Activated T-cell treated with anti-CD3 and anti-CD28 coated beads, Interleukin-2, amount 50 U/mL, for 72 hours (primary cell): ENCODE results near the gene CDY2A. TPM values are rescaled to one million over a fixed set of nuclear protein-coding genes. Genes with fewer than 3 reads are reported as not detected.
"Not testable (repeated sequence)": the region's sequence is repeated elsewhere in the genome, so short reads cannot be mapped to it uniquely, and the experiment has no call there.

Experiments
- ATAC-seq, 2 donors: fragments of 150-1000 bp; cut with Tn5 transposase; replicated peaks in 1 of 2; 2 replicates each; pipeline ENCODE4 v1.10.0; 2021; ENCODE audit warnings: moderate library complexity in 2 of 2, mild to moderate bottlenecking in 1 of 2
- DNase-seq, 2 donors: peaks; one replicate each; pipeline ENCODE4 v3.0.0; 2021 to 2022; ENCODE audit warnings: mixed read lengths in 1 of 2
- H3K27ac Mint-ChIP-seq: one replicate; pipeline ENCODE4 v1.8.0; 2022; ENCODE audit warnings: mild to moderate bottlenecking, moderate library complexity, mixed read lengths
- H3K27me3 Mint-ChIP-seq: one replicate; pipeline ENCODE4 v1.8.0; 2022; ENCODE audit warnings: low read depth, mixed read lengths
- H3K36me3 Mint-ChIP-seq, 2 donors: one replicate each; pipeline ENCODE4 v1.8.0; 2022; ENCODE audit warnings: mixed read lengths in 2 of 2, mild to moderate bottlenecking in 1 of 2; ENCODE audit not compliant: insufficient read depth in 2 of 2
- H3K4me1 Mint-ChIP-seq: one replicate; pipeline ENCODE4 v1.8.0; 2022; ENCODE audit warnings: low read depth, mixed read lengths
- H3K4me3 Mint-ChIP-seq, 2 donors: one replicate each; pipeline ENCODE4 v1.8.0; 2022; ENCODE audit warnings: mild to moderate bottlenecking in 2 of 2, mixed read lengths in 2 of 2, moderate library complexity in 2 of 2
- H3K9me3 Mint-ChIP-seq, 2 donors: one replicate each; pipeline ENCODE4 v1.8.0; 2022; ENCODE audit warnings: mixed read lengths in 2 of 2
- total RNA-seq, 2 donors: library from RNA; stranded (reverse); gene quantifications; one replicate each; pipeline ENCODE4 v1.2.3, GENCODE V29; 2022

The CDY2A gene
- not detected for total RNA-seq

- not testable (repeated sequence) for ATAC-seq, H3K27me3 Mint-ChIP-seq, H3K36me3 Mint-ChIP-seq, DNase-seq, H3K4me3 Mint-ChIP-seq, H3K27ac Mint-ChIP-seq, H3K9me3 Mint-ChIP-seq, H3K4me1 Mint-ChIP-seq
These were observed at the start of gene CDY2A for GRCh38 chrY:18025487-18025886. TSS of gene CDY2A (plus strand) at chrY:18025787. CDS start at chrY:18026115, 328 bp downstream.

DNA sequence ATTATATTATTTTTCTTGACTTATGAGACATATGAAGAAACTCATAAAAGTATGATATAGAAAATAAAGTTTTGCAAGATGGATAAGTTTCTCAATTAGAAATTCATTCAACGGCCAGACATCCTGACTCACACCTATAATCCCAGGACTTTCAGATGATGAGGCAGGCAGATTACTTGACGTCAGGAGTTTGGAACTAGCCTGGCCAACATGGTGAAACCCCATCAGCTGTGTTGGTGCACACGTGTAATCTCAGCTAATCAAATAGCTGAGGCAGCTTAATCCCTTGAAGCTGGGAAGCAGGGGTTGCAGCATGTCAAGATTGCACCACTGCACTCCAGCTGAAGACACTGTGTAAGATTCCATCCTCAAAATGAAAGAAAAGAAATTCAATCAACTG, 28.0 kb upstream of the CDY2A start:
- ATAC-seq, DNase-seq, H3K4me1 Mint-ChIP-seq, H3K4me3 Mint-ChIP-seq, H3K36me3 Mint-ChIP-seq, H3K27ac Mint-ChIP-seq, H3K27me3 Mint-ChIP-seq, H3K9me3 Mint-ChIP-seq: not testable (repeated sequence)

DNA sequence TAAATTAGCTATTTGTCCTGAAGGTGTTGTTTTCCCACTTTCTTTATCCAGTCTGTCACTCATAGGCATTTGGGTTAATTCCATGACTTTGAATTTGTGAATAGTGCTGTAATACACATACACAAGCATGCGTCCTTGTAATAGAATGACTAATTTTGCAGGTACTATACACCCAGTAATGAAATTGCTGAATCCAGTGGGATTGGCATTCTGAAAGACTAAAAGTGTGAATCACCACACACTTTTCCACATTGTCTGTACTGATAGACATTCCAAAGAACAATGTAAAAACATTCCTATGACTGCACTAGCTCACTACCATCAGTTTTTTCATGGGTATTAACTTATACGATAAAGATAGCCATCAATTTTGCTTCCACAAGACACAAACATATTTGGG, 27.3 kb upstream of the CDY2A start:
- H3K9me3 Mint-ChIP-seq, H3K27ac Mint-ChIP-seq, ATAC-seq, H3K4me1 Mint-ChIP-seq, H3K27me3 Mint-ChIP-seq, H3K36me3 Mint-ChIP-seq, DNase-seq, H3K4me3 Mint-ChIP-seq: not testable (repeated sequence)

DNA sequence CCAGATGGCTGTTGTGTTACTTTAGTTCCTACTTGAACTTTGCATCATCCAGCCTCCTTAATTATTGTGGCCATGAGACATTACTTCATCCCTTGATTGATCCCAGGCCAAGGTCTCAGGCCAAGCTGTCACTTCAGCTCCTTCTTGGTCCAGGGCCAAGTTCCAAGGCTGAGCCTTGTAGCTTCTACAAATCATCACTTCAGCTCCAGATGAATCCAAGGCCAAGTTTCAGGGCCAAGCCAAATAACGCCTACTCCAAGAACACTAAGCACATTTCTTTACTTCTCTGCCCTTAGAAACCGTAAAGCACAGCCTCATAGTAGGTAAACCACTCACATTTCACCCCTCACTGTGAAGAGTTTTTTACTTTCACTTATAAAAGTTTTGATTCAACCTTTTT, 1.7 kb upstream of the CDY2A start:
- DNase-seq, H3K4me1 Mint-ChIP-seq, ATAC-seq, H3K4me3 Mint-ChIP-seq, H3K36me3 Mint-ChIP-seq, H3K27ac Mint-ChIP-seq, H3K27me3 Mint-ChIP-seq, H3K9me3 Mint-ChIP-seq: not testable (repeated sequence)

DNA sequence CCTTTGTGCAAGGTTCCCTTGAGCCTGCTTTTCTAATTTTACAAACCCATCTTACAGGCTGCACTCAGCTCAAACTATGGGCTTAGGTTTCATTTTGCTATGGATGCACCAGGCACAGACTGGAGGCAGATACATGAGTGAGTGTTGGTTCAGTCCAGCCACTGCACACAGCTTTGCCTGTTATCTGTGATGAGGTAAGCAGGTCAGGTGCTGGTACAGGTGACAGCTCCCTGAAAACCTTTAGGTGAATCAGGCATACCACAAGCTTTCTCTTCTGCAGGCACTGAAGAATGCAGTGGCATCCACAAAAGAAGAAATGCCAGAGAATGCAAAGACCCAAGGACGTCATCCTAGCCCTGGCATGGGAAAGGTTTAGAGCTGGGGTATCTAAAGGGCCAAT, 3.3 kb downstream of the CDY2A start:
- not testable (repeated sequence) for H3K4me1 Mint-ChIP-seq, ATAC-seq, DNase-seq, H3K27ac Mint-ChIP-seq, H3K27me3 Mint-ChIP-seq, H3K36me3 Mint-ChIP-seq, H3K9me3 Mint-ChIP-seq, H3K4me3 Mint-ChIP-seq

DNA sequence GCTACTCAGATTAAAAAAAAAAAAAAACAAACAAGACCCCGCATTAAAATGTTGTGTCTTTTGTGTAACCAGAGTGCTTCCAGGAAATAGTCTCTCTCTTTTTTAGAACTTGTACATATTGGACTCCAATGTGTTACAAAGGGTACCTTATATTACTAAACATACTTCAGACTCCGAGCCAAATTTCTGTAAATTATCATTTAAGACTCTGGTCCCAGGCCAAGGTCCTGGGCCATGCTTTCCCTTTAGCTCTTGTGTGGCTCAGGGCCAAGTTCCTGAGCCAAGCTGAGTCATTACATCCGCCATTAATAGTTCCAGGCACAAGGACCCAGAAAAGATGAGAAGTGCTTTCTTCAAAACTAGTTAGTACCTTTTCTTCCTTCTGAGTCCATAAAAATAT, 4.6 kb downstream of the CDY2A start:
- DNase-seq, ATAC-seq, H3K4me1 Mint-ChIP-seq, H3K36me3 Mint-ChIP-seq, H3K27ac Mint-ChIP-seq, H3K9me3 Mint-ChIP-seq, H3K27me3 Mint-ChIP-seq, H3K4me3 Mint-ChIP-seq: not testable (repeated sequence)

- not testable (repeated sequence) for H3K9me3 Mint-ChIP-seq, H3K4me3 Mint-ChIP-seq, DNase-seq, H3K4me1 Mint-ChIP-seq, ATAC-seq, H3K36me3 Mint-ChIP-seq, H3K27ac Mint-ChIP-seq, H3K27me3 Mint-ChIP-seq
These were observed 8.7 kb downstream of the CDY2A start for GRCh38 chrY:18034100-18034814.

- ATAC-seq, DNase-seq, H3K4me1 Mint-ChIP-seq, H3K4me3 Mint-ChIP-seq, H3K36me3 Mint-ChIP-seq, H3K27me3 Mint-ChIP-seq, H3K27ac Mint-ChIP-seq, H3K9me3 Mint-ChIP-seq: not testable (repeated sequence)
These were observed 9.3 kb downstream of the CDY2A start for GRCh38 chrY:18034864-18035263.

GRCh38 chrY:18044990-18045389, 19.4 kb downstream of the CDY2A start:
- H3K27ac Mint-ChIP-seq, H3K4me1 Mint-ChIP-seq, H3K9me3 Mint-ChIP-seq, ATAC-seq, H3K36me3 Mint-ChIP-seq, DNase-seq, H3K27me3 Mint-ChIP-seq, H3K4me3 Mint-ChIP-seq: not testable (repeated sequence)

DNA sequence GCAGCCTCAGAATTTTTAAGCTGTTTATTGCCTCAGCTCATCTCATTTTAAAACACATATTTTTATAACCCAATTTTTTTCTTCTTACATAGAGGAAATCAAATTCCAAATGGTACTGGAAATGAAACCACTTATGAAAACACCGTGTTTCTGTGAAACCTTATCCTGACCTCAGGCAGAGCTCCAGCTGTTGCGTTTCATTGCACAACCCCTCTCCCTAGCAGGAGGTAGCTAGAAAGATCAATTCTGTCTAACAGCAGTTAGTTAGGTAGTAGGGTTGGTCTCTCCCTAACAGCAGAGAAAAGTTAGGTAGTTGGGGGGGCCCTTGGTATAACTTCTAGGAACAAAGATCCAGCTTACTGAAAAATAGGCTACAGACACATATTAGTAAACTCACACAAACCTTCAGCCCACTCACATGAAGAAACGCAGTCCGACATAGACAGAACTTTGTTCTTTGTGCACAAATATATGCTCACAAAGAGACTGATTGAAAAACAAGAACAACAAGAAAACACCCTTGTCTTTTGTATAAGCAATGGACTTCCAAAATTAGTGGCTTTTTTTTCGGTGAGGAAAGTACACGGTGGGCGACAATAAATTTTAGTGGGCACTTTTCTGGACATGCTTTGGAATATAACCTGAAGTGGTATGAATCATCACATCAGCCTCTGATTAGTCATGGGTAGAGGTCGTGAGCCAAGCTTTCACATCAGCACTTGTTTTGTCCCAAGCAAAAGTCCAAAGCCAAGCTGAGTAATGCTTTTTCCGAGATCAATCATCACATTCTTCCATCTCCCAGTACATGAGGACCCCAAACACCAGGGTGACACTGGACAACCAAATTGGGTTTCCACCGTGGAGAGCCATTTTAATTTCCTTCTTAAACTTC, 22.8 kb downstream of the CDY2A start:
- ATAC-seq, H3K4me3 Mint-ChIP-seq, DNase-seq, H3K36me3 Mint-ChIP-seq, H3K27ac Mint-ChIP-seq, H3K27me3 Mint-ChIP-seq, H3K4me1 Mint-ChIP-seq, H3K9me3 Mint-ChIP-seq: not testable (repeated sequence)

GRCh38 chrY:18049061-18049460, 23.5 kb downstream of the CDY2A start:
- DNase-seq, H3K9me3 Mint-ChIP-seq, H3K4me1 Mint-ChIP-seq, H3K36me3 Mint-ChIP-seq, H3K27ac Mint-ChIP-seq, H3K27me3 Mint-ChIP-seq, H3K4me3 Mint-ChIP-seq, ATAC-seq: not testable (repeated sequence)

DNA sequence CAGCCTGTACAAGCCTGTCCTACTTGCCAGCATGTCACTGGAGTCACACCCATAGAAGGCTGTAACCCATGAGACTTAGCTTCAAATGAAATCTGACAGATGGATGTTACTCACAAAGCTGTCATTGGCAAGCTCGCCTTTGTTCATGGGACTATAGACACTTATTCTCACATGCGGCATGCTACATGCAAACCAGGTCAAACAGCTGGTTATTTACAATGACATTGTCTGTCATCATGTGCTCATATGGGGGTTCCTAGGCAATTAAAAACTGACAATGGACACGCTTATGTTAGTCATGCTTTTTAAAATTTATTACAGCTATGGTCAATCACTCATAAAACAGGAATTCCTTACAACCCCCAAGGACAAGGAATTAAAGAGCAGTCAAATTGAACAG, 30.9 kb downstream of the CDY2A start:
- not testable (repeated sequence) for H3K36me3 Mint-ChIP-seq, DNase-seq, H3K27ac Mint-ChIP-seq, H3K4me1 Mint-ChIP-seq, H3K4me3 Mint-ChIP-seq, H3K9me3 Mint-ChIP-seq, H3K27me3 Mint-ChIP-seq, ATAC-seq

DNA sequence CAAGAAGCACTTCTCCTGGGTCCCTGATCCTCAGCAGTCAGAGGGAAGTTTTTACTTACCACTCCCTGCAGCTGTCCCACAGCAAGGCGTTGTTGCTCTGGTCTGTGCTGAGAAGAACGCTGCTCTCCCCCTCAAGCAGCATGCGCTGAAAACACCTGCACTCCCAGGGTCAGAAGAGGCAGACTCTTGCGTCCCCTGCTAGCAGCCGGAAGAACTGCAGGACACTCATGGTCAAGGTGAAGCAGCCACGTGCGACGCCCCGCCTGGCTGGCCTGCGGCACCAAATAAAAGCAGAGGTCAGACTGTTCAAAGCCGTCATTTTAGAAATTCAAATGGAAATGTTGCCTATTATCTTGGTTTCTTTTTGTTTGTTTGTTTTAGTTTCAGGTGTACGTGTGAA, 47.9 kb downstream of the CDY2A start:
- H3K27ac Mint-ChIP-seq, H3K36me3 Mint-ChIP-seq, H3K4me3 Mint-ChIP-seq, ATAC-seq, H3K9me3 Mint-ChIP-seq, H3K27me3 Mint-ChIP-seq, H3K4me1 Mint-ChIP-seq, DNase-seq: not testable (repeated sequence)
